ENCODE data around the gene FOXQ1.

FOXQ1 gene

GRCh38 chr6:1296542-1296941 lies 15.4 kb upstream of the FOXQ1 start:
- TF ChIP-seq CTCF (IDR thresholded peaks at IDR 0.05) = no peak

- TF ChIP-seq CTCF (IDR thresholded peaks at IDR 0.05) = no peak
Measured at GRCh38 chr6:1297746-1298145, 14.2 kb upstream of the FOXQ1 start.

- TF ChIP-seq CTCF (IDR thresholded peaks at IDR 0.05) = no peak
Measured at GRCh38 chr6:1298768-1299167, 13.1 kb upstream of the FOXQ1 start.

- TF ChIP-seq CTCF (IDR thresholded peaks at IDR 0.05) = no peak
Measured at GRCh38 chr6:1306133-1306532, 5.8 kb upstream of the FOXQ1 start.

GRCh38 chr6:1309366-1309765 lies 2.5 kb upstream of the FOXQ1 start:
- TF ChIP-seq CTCF (IDR thresholded peaks at IDR 0.05) = no peak

- no peak for TF ChIP-seq CTCF (IDR thresholded peaks at IDR 0.05)
Measured at GRCh38 chr6:1310628-1311399, 1.1 kb upstream of the FOXQ1 start.

- no peak for TF ChIP-seq CTCF (IDR thresholded peaks at IDR 0.05)
Measured at GRCh38 chr6:1312203-1312472, 240 bp downstream of the FOXQ1 start.
